HEK293T (cell line): ENCODE data around the gene LRRC1.

Source experiments
- CTCF ChIA-PET: fragments of 350-600 bp; formaldehyde crosslinking; extraction: SDS; loops from one replicate; lab custom pipeline; 2021; ENCODE audit warnings: antibody characterized with exemption, inconsistent platforms; lab: Yijun Ruan, JAX
- POLR2A ChIA-PET: fragments of 350-600 bp; formaldehyde crosslinking; extraction: SDS; loops from one replicate; lab custom pipeline; 2020; ENCODE audit warnings: antibody characterized with exemption, inconsistent platforms; lab: Yijun Ruan, JAX
- DNase-seq: peaks from one replicate; pipeline ENCODE4 v3.0.0; 2012; ENCODE audit warnings: mixed read lengths; ENCODE audit errors: extremely low spot score
- ARNT ChIP-seq: fragments of 450-650 bp; IDR thresholded peaks from 2 replicates; pipeline ENCODE4 v1.6.1; 2017; ENCODE audit warnings: mild to moderate bottlenecking
- BHLHE40 ChIP-seq: fragments of 450-650 bp; IDR thresholded peaks from 2 replicates; pipeline ENCODE4 v1.6.1; 2016; ENCODE audit warnings: mild to moderate bottlenecking, moderate library complexity, borderline replicate concordance
- CTBP1 ChIP-seq: fragments of 450-650 bp; IDR thresholded peaks from 2 replicates; pipeline ENCODE4 v1.6.1; 2016; ENCODE audit warnings: borderline replicate concordance
- ELF4 ChIP-seq: fragments of 450-650 bp; IDR thresholded peaks from 2 replicates; pipeline ENCODE4 v1.6.1; 2017; ENCODE audit warnings: antibody characterized with exemption
- FOXA1 ChIP-seq: fragments of 450-650 bp; IDR thresholded peaks from 2 replicates; pipeline ENCODE4 v1.6.1; 2016; ENCODE audit warnings: mild to moderate bottlenecking
- FOXK2 ChIP-seq: fragments of 450-650 bp; IDR thresholded peaks from 2 replicates; pipeline ENCODE4 v1.6.1; 2016; ENCODE audit warnings: mild to moderate bottlenecking
- FOXM1 ChIP-seq: fragments of 450-650 bp; IDR thresholded peaks from 2 replicates; pipeline ENCODE4 v1.6.1; 2017; ENCODE audit warnings: mild to moderate bottlenecking, borderline replicate concordance
- HDGF ChIP-seq: fragments of 450-650 bp; IDR thresholded peaks from 2 replicates; pipeline ENCODE4 v1.6.1; 2017; ENCODE audit warnings: antibody characterized with exemption, borderline replicate concordance
- L3MBTL2 ChIP-seq: fragments of 450-650 bp; conservative IDR thresholded peaks from 2 replicates; pipeline ENCODE4 v1.6.1; 2016; ENCODE audit warnings: mild to moderate bottlenecking
- LEF1 ChIP-seq: fragments of 450-650 bp; IDR thresholded peaks from 2 replicates; pipeline ENCODE4 v1.6.1; 2017; ENCODE audit warnings: mild to moderate bottlenecking, borderline replicate concordance
- NFRKB ChIP-seq: fragments of 450-650 bp; IDR thresholded peaks from 2 replicates; pipeline ENCODE4 v1.6.1; 2016; ENCODE audit warnings: mild to moderate bottlenecking, moderate library complexity
- PKNOX1 ChIP-seq: fragments of 450-650 bp; IDR thresholded peaks from 2 replicates; pipeline ENCODE4 v1.6.1; 2016
- SP1 ChIP-seq: fragments of 450-650 bp; IDR thresholded peaks from 2 replicates; pipeline ENCODE4 v1.6.1; 2017
- SUZ12 ChIP-seq: fragments of 450-650 bp; IDR thresholded peaks from 2 replicates; pipeline ENCODE4 v1.6.1; 2016; ENCODE audit warnings: mild to moderate bottlenecking
- TARDBP ChIP-seq: fragments of 450-650 bp; IDR thresholded peaks from 2 replicates; pipeline ENCODE4 v1.6.1; 2016
- ZNF384 ChIP-seq: fragments of 450-650 bp; IDR thresholded peaks from 2 replicates; pipeline ENCODE4 v1.6.1; 2016

The LRRC1 gene

GRCh38 chr6:53926505-53926904 lies 131.7 kb downstream of the LRRC1 start:
- CTCF ChIA-PET = no interaction called here
- DNase-seq = no peak
- no peak for TF ChIP-seq CTBP1
- TF ChIP-seq L3MBTL2 = no peak
- no peak for TF ChIP-seq LEF1
- TF ChIP-seq ELF4 = no peak
- TF ChIP-seq SP1 = no peak
- no peak for TF ChIP-seq BHLHE40
- TF ChIP-seq TARDBP = no peak
- TF ChIP-seq FOXM1 = no peak
- TF ChIP-seq NFRKB = no peak
- TF ChIP-seq ZNF384 = no peak
- no peak for TF ChIP-seq SUZ12
- TF ChIP-seq FOXA1 = no peak
- TF ChIP-seq ARNT = no peak
- no peak for TF ChIP-seq FOXK2
- TF ChIP-seq PKNOX1 = no peak
- POLR2A ChIA-PET = no interaction called here

GRCh38 chr6:53928641-53929040 lies 133.8 kb downstream of the LRRC1 start:
- ChIA-PET CTCF (interaction anchor here (0.7 kb wide), 1 partner anchor 208 kb away, joined by 7 read pairs; no protein-coding TSS in a partner anchor), POLR2A (no interaction called here)
- no peak for DNase-seq
- TF ChIP-seq ARNT = no peak
- TF ChIP-seq ZNF384 = no peak
- no peak for TF ChIP-seq L3MBTL2
- TF ChIP-seq ELF4 = no peak
- TF ChIP-seq CTBP1 = no peak
- no peak for TF ChIP-seq FOXK2
- no peak for TF ChIP-seq SP1
- TF ChIP-seq PKNOX1 = no peak
- no peak for TF ChIP-seq SUZ12
- no peak for TF ChIP-seq HDGF

GRCh38 chr6:53929041-53929820 lies 134.4 kb downstream of the LRRC1 start:
- DNase-seq = no peak

GRCh38 chr6:53929821-53930120 lies 135.0 kb downstream of the LRRC1 start:
- ChIA-PET CTCF (no interaction called here), POLR2A (no interaction called here)
- DNase-seq = no peak
- TF ChIP-seq SUZ12 (no peak), CTBP1 (no peak)

More at GRCh38 chr6:53929041-53929820, 134.4 kb downstream of the LRRC1 start:
- TF ChIP-seq SUZ12 (no peak), ARNT (no peak), LEF1 (no peak), NFRKB (no peak), ZNF384 (no peak), L3MBTL2 (no peak), FOXA1 (no peak), BHLHE40 (no peak), CTBP1 (no peak), FOXK2 (no peak), HDGF (no peak), FOXM1 (no peak)
- ChIA-PET CTCF (interaction anchor here (0.7 kb wide), 1 partner anchor 208 kb away, joined by 7 read pairs; no protein-coding TSS in a partner anchor), POLR2A (no interaction called here)

GRCh38 chr6:53930330-53930729 lies 135.5 kb downstream of the LRRC1 start:
- CTCF ChIA-PET = no interaction called here
- POLR2A ChIA-PET = no interaction called here

GRCh38 chr6:53931086-53931485 lies 136.3 kb downstream of the LRRC1 start:
- ChIA-PET CTCF (no interaction called here), POLR2A (no interaction called here)
- TF ChIP-seq TARDBP = no peak
- no peak for TF ChIP-seq FOXA1
- no peak for TF ChIP-seq FOXM1
- TF ChIP-seq NFRKB = no peak
- no peak for TF ChIP-seq LEF1
- TF ChIP-seq ZNF384 = no peak
- no peak for TF ChIP-seq CTBP1
- no peak for DNase-seq

More at GRCh38 chr6:53930330-53930729, 135.5 kb downstream of the LRRC1 start:
- TF ChIP-seq BHLHE40 = no peak
- no peak for TF ChIP-seq ARNT
- no peak for DNase-seq

- POLR2A ChIA-PET = no interaction called here
- CTCF ChIA-PET = no interaction called here
- TF ChIP-seq LEF1 (no peak), SP1 (no peak), CTBP1 (no peak), BHLHE40 (no peak), L3MBTL2 (no peak), FOXM1 (no peak), ZNF384 (no peak), SUZ12 (no peak), HDGF (no peak), TARDBP (no peak), ELF4 (no peak)
- DNase-seq = no peak
Observed at GRCh38 chr6:53932516-53932915, 137.7 kb downstream of the LRRC1 start.
